BLaER1 (cell line): ENCODE data around the gene ASXL1.
A peak's percentile ranks its signal among the peaks of the same experiment; 100 is the strongest.
"Not testable (repeated sequence)": the region's sequence is repeated elsewhere in the genome, so short reads cannot be mapped to it uniquely, and the experiment has no call there.

ENCODE experiments used
- H3K27ac ChIP-seq: shearing (Covaris generic); formaldehyde crosslinking; 2 replicates; pipeline ENCODE4 v1.8.1; 2022
- H3K27me3 ChIP-seq: shearing (Covaris generic); formaldehyde crosslinking; 2 replicates; pipeline ENCODE4 v1.8.1; 2022
- H3K36me3 ChIP-seq: shearing (Covaris generic); formaldehyde crosslinking; 2 replicates; pipeline ENCODE4 v1.8.1; 2022
- H3K4me1 ChIP-seq: shearing (Covaris generic); formaldehyde crosslinking; 2 replicates; pipeline ENCODE4 v1.8.1; 2022
- H3K4me2 ChIP-seq: shearing (Covaris generic); formaldehyde crosslinking; 2 replicates; pipeline ENCODE4 v1.8.1; 2022
- H3K4me3 ChIP-seq: shearing (Covaris generic); formaldehyde crosslinking; 2 replicates; pipeline ENCODE4 v1.8.1; 2022
- H3K9ac ChIP-seq: shearing (Covaris generic); formaldehyde crosslinking; 2 replicates; pipeline ENCODE4 v1.8.1; 2022
- H3K9me3 ChIP-seq: shearing (Covaris generic); formaldehyde crosslinking; 2 replicates; pipeline ENCODE4 v1.8.1; 2022
- H4K20me1 ChIP-seq: shearing (Covaris generic); formaldehyde crosslinking; 2 replicates; pipeline ENCODE4 v1.8.1; 2022
- Cebpa-rat ChIP-seq: shearing (Covaris generic); IDR thresholded peaks from 2 replicates; pipeline ENCODE4 v1.8.1; 2022

ASXL1 gene

GRCh38 chr20:32378461-32378860 lies 20.3 kb downstream of the ASXL1 start:
- Histone ChIP-seq H3K4me2 (no peak overlapping the region), H3K4me3 (no peak overlapping the region), H3K9me3 (no peaks in the 10 kb centered on the region), H3K4me1 (no peaks in the 10 kb centered on the region), H4K20me1 (peaks cover 95% of the 10 kb centered on the region), H3K27ac (no peak overlapping the region), H3K36me3 (peaks cover 90% of the 10 kb centered on the region), H3K9ac (no peak overlapping the region), H3K27me3 (no peaks in the 10 kb centered on the region)
- no peak for TF ChIP-seq Cebpa-rat

- not testable (repeated sequence) for H3K4me3 ChIP-seq, H3K27me3 ChIP-seq, H3K27ac ChIP-seq, H3K4me2 ChIP-seq, H3K9ac ChIP-seq, H3K9me3 ChIP-seq
- peaks cover 11% of the 10 kb centered on the region; the same call in 1 of the 2 replicates for H3K4me1 ChIP-seq
- H3K36me3 ChIP-seq = peaks cover 85% of the 10 kb centered on the region
- TF ChIP-seq Cebpa-rat = peak; percentile 85
- H4K20me1 ChIP-seq = peaks cover 95% of the 10 kb centered on the region
Observed at GRCh38 chr20:32380037-32380436, 21.9 kb downstream of the ASXL1 start.

GRCh38 chr20:32380745-32381144 lies 22.6 kb downstream of the ASXL1 start:
- TF ChIP-seq Cebpa-rat = no peak
- Histone ChIP-seq H3K9me3 (no peaks in the 10 kb centered on the region), H3K27ac (no peak overlapping the region), H3K27me3 (no peaks in the 10 kb centered on the region), H3K4me3 (no peak overlapping the region), H3K4me1 (peaks cover 18% of the 10 kb centered on the region; the same call in 1 of the 2 replicates), H3K36me3 (peaks cover 80% of the 10 kb centered on the region), H3K4me2 (no peak overlapping the region), H4K20me1 (peaks cover 95% of the 10 kb centered on the region), H3K9ac (no peak overlapping the region)

GRCh38 chr20:32382102-32382950 lies 24.2 kb downstream of the ASXL1 start:
- Histone ChIP-seq H3K36me3 (peaks cover 80% of the 10 kb centered on the region), H3K27ac (no peak overlapping the region), H3K4me2 (no peak overlapping the region), H3K27me3 (no peaks in the 10 kb centered on the region), H4K20me1 (peaks cover 100% of the 10 kb centered on the region), H3K4me3 (no peak overlapping the region), H3K4me1 (peaks cover 34% of the 10 kb centered on the region), H3K9me3 (no peaks in the 10 kb centered on the region), H3K9ac (no peak overlapping the region)
- no peak for TF ChIP-seq Cebpa-rat

GRCh38 chr20:32383441-32383840 lies 25.3 kb downstream of the ASXL1 start:
- H3K27ac ChIP-seq, H3K4me2 ChIP-seq, H3K4me3 ChIP-seq, H3K27me3 ChIP-seq, H3K9me3 ChIP-seq, H3K9ac ChIP-seq: not testable (repeated sequence)
- H3K4me1 ChIP-seq = peaks cover 40% of the 10 kb centered on the region
- H4K20me1 ChIP-seq = peaks cover 100% of the 10 kb centered on the region
- H3K36me3 ChIP-seq = peaks cover 80% of the 10 kb centered on the region

- no peaks in the 10 kb centered on the region for H3K27me3 ChIP-seq
- no peak overlapping the region for H3K4me2 ChIP-seq
- H3K27ac ChIP-seq = no peak overlapping the region
- peaks cover 67% of the 10 kb centered on the region for H3K36me3 ChIP-seq
- H4K20me1 ChIP-seq = peaks cover 100% of the 10 kb centered on the region
- H3K9ac ChIP-seq = no peak overlapping the region
- no peaks in the 10 kb centered on the region for H3K9me3 ChIP-seq
- no peak for TF ChIP-seq Cebpa-rat
- no peak overlapping the region for H3K4me3 ChIP-seq
- H3K4me1 ChIP-seq = peaks cover 40% of the 10 kb centered on the region
Observed at GRCh38 chr20:32385541-32385940, 27.4 kb downstream of the ASXL1 start.

- Histone ChIP-seq H3K36me3 (peaks cover 67% of the 10 kb centered on the region), H3K27ac (no peak overlapping the region), H3K4me3 (no peak overlapping the region), H3K27me3 (no peaks in the 10 kb centered on the region), H3K4me1 (peaks cover 40% of the 10 kb centered on the region), H3K9me3 (no peaks in the 10 kb centered on the region), H3K9ac (no peak overlapping the region), H4K20me1 (peaks cover 100% of the 10 kb centered on the region), H3K4me2 (no peak overlapping the region)
- no peak for TF ChIP-seq Cebpa-rat
Observed at GRCh38 chr20:32386091-32386490, 28.0 kb downstream of the ASXL1 start.

- Histone ChIP-seq H3K4me1 (peaks cover 40% of the 10 kb centered on the region), H3K27ac (no peak overlapping the region), H3K36me3 (peaks cover 71% of the 10 kb centered on the region), H3K27me3 (no peaks in the 10 kb centered on the region), H3K9ac (no peak overlapping the region), H4K20me1 (peaks cover 100% of the 10 kb centered on the region), H3K9me3 (no peaks in the 10 kb centered on the region), H3K4me3 (no peak overlapping the region), H3K4me2 (peak overlapping the region; percentile 29)
- no peak for TF ChIP-seq Cebpa-rat
Observed at GRCh38 chr20:32387252-32387651, 29.1 kb downstream of the ASXL1 start.

DNA sequence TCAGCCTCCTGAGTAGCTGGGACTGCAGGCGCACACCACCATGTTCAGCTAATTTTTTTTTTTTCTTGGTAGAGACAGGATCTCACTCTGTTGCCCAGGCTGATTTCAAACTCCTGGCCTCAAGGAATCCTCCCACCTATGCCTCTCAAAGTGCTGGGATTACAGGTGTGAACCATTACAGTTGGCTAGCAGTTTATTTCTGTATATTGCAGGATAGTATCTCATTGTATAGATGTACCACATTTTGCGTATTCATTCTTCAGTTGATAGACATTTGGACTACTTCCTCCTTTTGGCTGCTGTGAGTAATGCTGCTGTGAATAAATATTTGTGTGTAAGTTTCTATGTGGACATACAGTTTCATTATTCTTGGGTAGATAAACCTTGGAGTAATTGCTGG lies 32.9 kb downstream of the ASXL1 start:
- Histone ChIP-seq H3K4me3 (no peak overlapping the region), H3K9ac (no peak overlapping the region), H3K9me3 (peaks cover 7% of the 10 kb centered on the region; the same call in 1 of the 2 replicates), H3K4me2 (no peak overlapping the region), H3K27ac (no peak overlapping the region), H4K20me1 (peaks cover 100% of the 10 kb centered on the region), H3K36me3 (peaks cover 70% of the 10 kb centered on the region), H3K27me3 (no peaks in the 10 kb centered on the region), H3K4me1 (peaks cover 23% of the 10 kb centered on the region)
- no peak for TF ChIP-seq Cebpa-rat

- no peak overlapping the region for H3K27ac ChIP-seq
- no peaks in the 10 kb centered on the region for H3K27me3 ChIP-seq
- no peak overlapping the region for H3K9ac ChIP-seq
- H4K20me1 ChIP-seq = peaks cover 100% of the 10 kb centered on the region
- H3K4me2 ChIP-seq = no peak overlapping the region
- peaks cover 59% of the 10 kb centered on the region for H3K36me3 ChIP-seq
- H3K4me3 ChIP-seq = no peak overlapping the region
- H3K9me3 ChIP-seq = peaks cover 7% of the 10 kb centered on the region; the same call in 1 of the 2 replicates
- 0 out of 2 replicates have a peak, but pooled peaks cover 6% of the 10 kb centered on the region for H3K4me1 ChIP-seq
- no peak for TF ChIP-seq Cebpa-rat
Observed at GRCh38 chr20:32395066-32395465, 36.9 kb downstream of the ASXL1 start.
